Neuronal stem cell (in vitro differentiated cells): ENCODE data around the gene ELMOD3.

Experiments used
- DNase-seq: peaks from one replicate; pipeline ENCODE4 v3.0.0-alpha.2; 2013; ENCODE audit warnings: low spot score
- H2AFZ ChIP-seq: one replicate; pipeline ENCODE4 v1.6.1; 2013; ENCODE audit warnings: mild to moderate bottlenecking, low read length, inconsistent platforms
- H2AK5ac ChIP-seq: 2 replicates; pipeline ENCODE4 v1.6.1; 2013; ENCODE audit warnings: low read depth, mild to moderate bottlenecking, inconsistent platforms, low read length, moderate library complexity, mixed read lengths
- H2BK120ac ChIP-seq: 2 replicates; pipeline ENCODE4 v1.6.1; 2013; ENCODE audit warnings: low read depth, mild to moderate bottlenecking, inconsistent platforms, low read length, moderate library complexity, mixed read lengths
- H2BK12ac ChIP-seq: one replicate; pipeline ENCODE4 v1.6.1; 2013; ENCODE audit warnings: low read length, inconsistent platforms
- H2BK15ac ChIP-seq: 2 replicates; pipeline ENCODE4 v1.6.1; 2013; ENCODE audit warnings: mild to moderate bottlenecking, low read length, inconsistent platforms, mixed read lengths
- H2BK5ac ChIP-seq: one replicate; pipeline ENCODE4 v1.6.1; 2013; ENCODE audit warnings: inconsistent platforms, mild to moderate bottlenecking, low read length, moderate library complexity
- H3K14ac ChIP-seq: one replicate; pipeline ENCODE4 v1.6.1; 2013; ENCODE audit warnings: low read length, inconsistent platforms
- H3K18ac ChIP-seq: 2 replicates; pipeline ENCODE4 v1.6.1; 2013; ENCODE audit warnings: low read length, inconsistent platforms
- H3K23ac ChIP-seq: 2 replicates; pipeline ENCODE4 v1.6.1; 2013; ENCODE audit warnings: low read depth, mild to moderate bottlenecking, mixed read lengths, low read length, inconsistent platforms; ENCODE audit not compliant: poor library complexity
- H3K27ac ChIP-seq: replicated peaks from 3 replicates; pipeline ENCODE4 v1.5.1; 2013; ENCODE audit warnings: low read length, inconsistent platforms
- H3K27me3 ChIP-seq, 3 experiments: 2 replicates each; pipeline ENCODE4 v1.6.1; 2013; ENCODE audit warnings: low read length in 3 of 3, mild to moderate bottlenecking in 2 of 3, inconsistent platforms in 1 of 3, low read depth in 1 of 3, mixed read lengths in 1 of 3, moderate library complexity in 1 of 3; ENCODE audit not compliant: control insufficient read depth in 3 of 3, insufficient read depth in 3 of 3
- H3K36me3 ChIP-seq, 2 donors: replicated peaks in 1 of 2; 2 replicates each; pipeline ENCODE4 v1.6.1; 2013; ENCODE audit warnings: low read length in 2 of 2; ENCODE audit not compliant: control insufficient read depth in 2 of 2, insufficient read depth in 2 of 2
- H3K4ac ChIP-seq: 2 replicates; pipeline ENCODE4 v1.6.1; 2013; ENCODE audit warnings: inconsistent platforms, mild to moderate bottlenecking, low read length, moderate library complexity
- H3K4me1 ChIP-seq, 2 donors: 1 replicate in 1 of 2; 2 replicates in 1 of 2; pipeline ENCODE4 v1.6.1; 2013; ENCODE audit warnings: low read length in 2 of 2, low read depth in 1 of 2; ENCODE audit not compliant: control insufficient read depth in 2 of 2, insufficient read depth in 1 of 2
- H3K4me2 ChIP-seq: one replicate; pipeline ENCODE4 v1.6.1; 2013; ENCODE audit warnings: mild to moderate bottlenecking, low read length, inconsistent platforms; ENCODE audit not compliant: insufficient read depth, poor library complexity, severe bottlenecking
- H3K4me3 ChIP-seq, 2 donors: 2 replicates each; pipeline ENCODE4 v1.5.1; 2013; ENCODE audit warnings: low read length in 2 of 2, mild to moderate bottlenecking in 2 of 2, inconsistent platforms in 1 of 2, moderate library complexity in 1 of 2
- H3K79me1 ChIP-seq: one replicate; pipeline ENCODE4 v1.6.1; 2013; ENCODE audit warnings: low read depth, mild to moderate bottlenecking, inconsistent platforms, low read length, moderate library complexity
- H3K9ac ChIP-seq: one replicate; pipeline ENCODE4 v1.6.1; 2013; ENCODE audit warnings: mild to moderate bottlenecking, low read depth, low read length, inconsistent platforms; ENCODE audit not compliant: poor library complexity
- H3K9me3 ChIP-seq, 2 donors: replicated peaks in 1 of 2; 2 replicates each; pipeline versions ENCODE3 to v1.6.1; 2013; ENCODE audit warnings: low read length in 2 of 2, mild to moderate bottlenecking in 2 of 2, inconsistent platforms in 1 of 2, low read depth in 1 of 2, mixed read lengths in 1 of 2, moderate library complexity in 1 of 2; ENCODE audit not compliant: control insufficient read depth in 2 of 2, insufficient read depth in 1 of 2
- H4K8ac ChIP-seq: one replicate; pipeline ENCODE4 v1.6.1; 2013; ENCODE audit warnings: low read depth, mild to moderate bottlenecking, inconsistent platforms, low read length, moderate library complexity
- H4K91ac ChIP-seq: one replicate; pipeline ENCODE4 v1.6.1; 2013; ENCODE audit warnings: low read length, low read depth, mild to moderate bottlenecking, inconsistent platforms; ENCODE audit not compliant: poor library complexity
- WGBS, 2 donors: extraction: QIAGEN DNeasy Blood & Tissue Kit; methylation state at CpG; one replicate each; pipeline ENCODE4 v1.1.7; 2013; ENCODE audit warnings: missing lambda C conversion rate in 2 of 2, mixed read lengths in 1 of 2; ENCODE audit not compliant: insufficient read length in 2 of 2, insufficient replicate concordance in 1 of 2; ENCODE audit errors: extremely low coverage in 2 of 2; 5-methylcytosine and 5-hydroxymethylcytosine counted together

ELMOD3 gene

GRCh38 chr2:85428343-85428881 is 73.8 kb downstream of the ELMOD3 start:
- Histone ChIP-seq H3K23ac (no peak overlapping the region), H2BK5ac (no peak overlapping the region), H3K27me3 (peaks cover 0 to 8% (median 0%) of the 10 kb centered on the region in 3 experiments), H2AFZ (peak overlapping the region; percentile 12), H2AK5ac (no peak overlapping the region), H3K9me3 (no peaks in the 10 kb centered on the region), H3K79me1 (no peaks in the 10 kb centered on the region), H3K18ac (no peak overlapping the region), H3K36me3 (no peaks in the 10 kb centered on the region), H3K4me3 (no peak overlapping the region), H3K27ac (no peak overlapping the region), H4K8ac (no peak overlapping the region), H3K14ac (no peak overlapping the region), H2BK120ac (no peak overlapping the region), H3K4ac (no peak overlapping the region), H3K4me1 (peaks cover 21 to 37% of the 10 kb centered on the region in 2 donors), H3K4me2 (no peak overlapping the region), H2BK12ac (no peak overlapping the region), H3K9ac (no peak overlapping the region), H4K91ac (no peak overlapping the region), H2BK15ac (no peak overlapping the region)
- no CpG with 5 or more reads among the region's 7 CpGs for WGBS, 2 donors
- no peak for DNase-seq

GRCh38 chr2:85429213-85429923 is 74.8 kb downstream of the ELMOD3 start:
- H2BK15ac ChIP-seq: peak overlapping the region; percentile 99
- H2AFZ ChIP-seq: peak overlapping the region; percentile 87
- H3K23ac ChIP-seq: no peak overlapping the region
- DNase-seq: no peak
- peaks cover 23 to 41% of the 10 kb centered on the region in 2 donors for H3K4me1 ChIP-seq
- H3K9me3 ChIP-seq: no peaks in the 10 kb centered on the region
- H3K4me2 ChIP-seq: no peak overlapping the region
- no peak overlapping the region for H4K91ac ChIP-seq
- H2BK120ac ChIP-seq: peak overlapping the region; percentile 6
- H3K9ac ChIP-seq: peak overlapping the region; percentile 27
- no peak overlapping the region for H4K8ac ChIP-seq
- no peak overlapping the region for H3K27ac ChIP-seq
- no peak overlapping the region for H3K4me3 ChIP-seq
- WGBS, 2 donors: no CpG with 5 or more reads among the region's 12 CpGs
- no peaks in the 10 kb centered on the region for H3K79me1 ChIP-seq
- peak overlapping the region; percentile 97 for H2BK5ac ChIP-seq
- H3K4ac ChIP-seq: peak overlapping the region; percentile 98
- H2BK12ac ChIP-seq: peak overlapping the region; percentile 95
- H3K36me3 ChIP-seq: no peaks in the 10 kb centered on the region
- peaks cover 0 to 4% (median 0%) of the 10 kb centered on the region in 3 experiments for H3K27me3 ChIP-seq
- H3K18ac ChIP-seq: peak overlapping the region; percentile 97
- no peak overlapping the region for H3K14ac ChIP-seq
- H2AK5ac ChIP-seq: peak overlapping the region; percentile 97

GRCh38 chr2:85429924-85430289 is 75.3 kb downstream of the ELMOD3 start:
- Histone ChIP-seq H3K27me3 (peaks cover 0 to 4% (median 0%) of the 10 kb centered on the region in 3 experiments), H4K91ac (peak overlapping the region; percentile 97), H4K8ac (no peak overlapping the region), H3K4me3 (no peak overlapping the region), H3K4me1 (peaks cover 23 to 41% of the 10 kb centered on the region in 2 donors), H2AK5ac (peak overlapping the region; percentile 97), H3K18ac (peak overlapping the region; percentile 99), H2BK12ac (no peak overlapping the region), H3K79me1 (no peaks in the 10 kb centered on the region), H3K4ac (peak overlapping the region; percentile 85), H3K4me2 (no peak overlapping the region), H3K9me3 (no peaks in the 10 kb centered on the region), H3K9ac (peak overlapping the region; percentile 27), H3K14ac (peak overlapping the region; percentile 26), H2BK120ac (peak overlapping the region; percentile 62), H3K23ac (peak overlapping the region; percentile 75), H3K27ac (peak overlapping the region; percentile 86), H2BK15ac (peak overlapping the region; percentile 99), H3K36me3 (no peaks in the 10 kb centered on the region), H2AFZ (peak overlapping the region; percentile 87), H2BK5ac (peak overlapping the region; percentile 97)
- DNase-seq: no peak
- WGBS, 2 donors: no CpG with 5 or more reads among the region's 2 CpGs
